Measurements from ENCODE around the gene UBE2Q2.
A peak's percentile ranks its signal among the peaks of the same experiment; 100 is the strongest.
"Not testable (repeated sequence)": the region's sequence is repeated elsewhere in the genome, so short reads cannot be mapped to it uniquely, and the experiment has no call there.

The UBE2Q2 gene

DNA sequence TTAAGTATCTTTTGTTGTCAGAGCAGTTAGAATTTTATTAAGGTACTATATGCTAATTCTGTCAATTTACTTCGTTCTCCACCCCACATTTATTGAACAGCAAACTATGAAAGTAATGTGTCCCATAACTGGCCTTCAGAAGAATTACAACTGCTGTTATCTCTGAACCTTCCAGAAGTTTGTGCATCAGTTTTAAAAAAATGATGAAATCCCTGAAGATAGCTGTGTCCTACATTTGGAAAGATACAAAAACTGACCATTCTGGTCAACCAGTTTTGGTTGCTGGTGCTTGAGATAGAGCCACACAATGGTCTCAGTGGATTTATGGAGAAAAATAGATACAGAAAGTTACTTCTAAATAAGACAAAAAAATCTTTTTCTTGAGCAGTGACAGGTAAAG, 5.9 kb downstream of the UBE2Q2 start:
- H3K27ac ChIP-seq (ENCODE audit: low read length), result no peak overlapping the region
- peaks cover 8% of the 10 kb centered on the region for H3K36me3 ChIP-seq (ENCODE audit: insufficient read depth, low read depth, low read length)
- peaks cover 18% of the 10 kb centered on the region; the same call in 1 of the 2 replicates for H3K4me1 ChIP-seq (ENCODE audit: insufficient read depth, low read length)
- H3K9ac ChIP-seq (ENCODE audit: low read depth, low read length), result no peak overlapping the region
- no peaks in the 10 kb centered on the region for H3K9me3 ChIP-seq (ENCODE audit: insufficient read depth, low read depth, low read length)
- H3K27me3 ChIP-seq (ENCODE audit: insufficient read depth, low read length), result no peaks in the 10 kb centered on the region
- H3K4me3 ChIP-seq (ENCODE audit: low read length), result no peak overlapping the region

GRCh38 chr15:75850708-75851107, 7.5 kb downstream of the UBE2Q2 start:
- H3K36me3 ChIP-seq (ENCODE audit: insufficient read depth, low read depth, low read length), result peaks cover 24% of the 10 kb centered on the region
- no peak overlapping the region for H3K9ac ChIP-seq (ENCODE audit: low read depth, low read length)
- H3K4me3 ChIP-seq (ENCODE audit: low read length), result no peak overlapping the region
- H3K4me1 ChIP-seq (ENCODE audit: insufficient read depth, low read length), result peaks cover 9% of the 10 kb centered on the region; the same call in 1 of the 2 replicates
- no peaks in the 10 kb centered on the region for H3K27me3 ChIP-seq (ENCODE audit: insufficient read depth, low read length)
- H3K9me3 ChIP-seq (ENCODE audit: insufficient read depth, low read depth, low read length), result no peaks in the 10 kb centered on the region
- no peak overlapping the region for H3K27ac ChIP-seq (ENCODE audit: low read length)

DNA sequence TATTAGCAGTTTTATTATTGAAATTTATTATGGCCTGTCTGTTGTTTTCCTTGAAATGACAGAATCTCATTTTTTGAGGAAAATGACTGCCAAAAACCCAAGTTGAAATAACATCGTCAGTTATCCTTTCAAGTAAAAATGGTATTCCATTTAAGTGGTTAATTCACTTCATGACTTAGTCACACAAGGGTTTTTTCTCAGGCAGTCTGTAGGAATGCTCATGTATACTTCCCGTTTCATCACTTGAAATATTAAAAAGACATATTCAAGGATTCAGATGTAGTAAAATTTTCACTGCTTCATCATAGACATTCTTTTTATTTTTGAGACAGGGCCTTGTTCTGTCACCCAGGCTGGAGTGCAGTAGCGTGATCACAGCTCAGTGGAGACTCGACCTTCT, 8.3 kb downstream of the UBE2Q2 start:
- not testable (repeated sequence) for H3K27me3 ChIP-seq (ENCODE audit: insufficient read depth, low read length); H3K4me1 ChIP-seq (ENCODE audit: insufficient read depth, low read length); H3K9ac ChIP-seq (ENCODE audit: low read depth, low read length); H3K4me3 ChIP-seq (ENCODE audit: low read length); H3K27ac ChIP-seq (ENCODE audit: low read length); H3K9me3 ChIP-seq (ENCODE audit: insufficient read depth, low read depth, low read length)
- H3K36me3 ChIP-seq (ENCODE audit: insufficient read depth, low read depth, low read length), result peaks cover 27% of the 10 kb centered on the region

- no peak overlapping the region for H3K9ac ChIP-seq (ENCODE audit: low read depth, low read length)
- H3K4me1 ChIP-seq (ENCODE audit: insufficient read depth, low read length), result peaks cover 5% of the 10 kb centered on the region; the same call in 1 of the 2 replicates
- peaks cover 67% of the 10 kb centered on the region for H3K36me3 ChIP-seq (ENCODE audit: insufficient read depth, low read depth, low read length)
- H3K27ac ChIP-seq (ENCODE audit: low read length), result no peak overlapping the region
- H3K27me3 ChIP-seq (ENCODE audit: insufficient read depth, low read length), result no peaks in the 10 kb centered on the region
- H3K4me3 ChIP-seq (ENCODE audit: low read length), result no peak overlapping the region
- H3K9me3 ChIP-seq (ENCODE audit: insufficient read depth, low read depth, low read length), result no peaks in the 10 kb centered on the region
Measured at GRCh38 chr15:75857886-75858285, 14.6 kb downstream of the UBE2Q2 start.

- Histone ChIP-seq H3K27me3 (ENCODE audit: insufficient read depth, low read length) (no peaks in the 10 kb centered on the region), H3K27ac (ENCODE audit: low read length) (no peak overlapping the region), H3K4me1 (ENCODE audit: insufficient read depth, low read length) (peaks cover 10% of the 10 kb centered on the region), H3K4me3 (ENCODE audit: low read length) (no peak overlapping the region), H3K9me3 (ENCODE audit: insufficient read depth, low read depth, low read length) (no peaks in the 10 kb centered on the region), H3K36me3 (ENCODE audit: insufficient read depth, low read depth, low read length) (peaks cover 49% of the 10 kb centered on the region), H3K9ac (ENCODE audit: low read depth, low read length) (no peak overlapping the region)
Measured at GRCh38 chr15:75861750-75862402, 18.6 kb downstream of the UBE2Q2 start.

- no peaks in the 10 kb centered on the region for H3K9me3 ChIP-seq (ENCODE audit: insufficient read depth, low read depth, low read length)
- H3K27ac ChIP-seq (ENCODE audit: low read length), result no peak overlapping the region
- no peak overlapping the region for H3K4me3 ChIP-seq (ENCODE audit: low read length)
- H3K9ac ChIP-seq (ENCODE audit: low read depth, low read length), result no peak overlapping the region
- peaks cover 45% of the 10 kb centered on the region for H3K36me3 ChIP-seq (ENCODE audit: insufficient read depth, low read depth, low read length)
- peaks cover 19% of the 10 kb centered on the region for H3K4me1 ChIP-seq (ENCODE audit: insufficient read depth, low read length)
- H3K27me3 ChIP-seq (ENCODE audit: insufficient read depth, low read length), result no peaks in the 10 kb centered on the region
Measured at GRCh38 chr15:75862796-75863195, 19.5 kb downstream of the UBE2Q2 start.

- peaks cover 25% of the 10 kb centered on the region for H3K4me1 ChIP-seq (ENCODE audit: insufficient read depth, low read length)
- H3K36me3 ChIP-seq (ENCODE audit: insufficient read depth, low read depth, low read length), result peaks cover 44% of the 10 kb centered on the region
- no peak overlapping the region for H3K4me3 ChIP-seq (ENCODE audit: low read length)
- no peaks in the 10 kb centered on the region for H3K27me3 ChIP-seq (ENCODE audit: insufficient read depth, low read length)
- no peaks in the 10 kb centered on the region for H3K9me3 ChIP-seq (ENCODE audit: insufficient read depth, low read depth, low read length)
- no peak overlapping the region for H3K9ac ChIP-seq (ENCODE audit: low read depth, low read length)
- no peak overlapping the region for H3K27ac ChIP-seq (ENCODE audit: low read length)
Measured at GRCh38 chr15:75864213-75865059, 21.2 kb downstream of the UBE2Q2 start.

DNA sequence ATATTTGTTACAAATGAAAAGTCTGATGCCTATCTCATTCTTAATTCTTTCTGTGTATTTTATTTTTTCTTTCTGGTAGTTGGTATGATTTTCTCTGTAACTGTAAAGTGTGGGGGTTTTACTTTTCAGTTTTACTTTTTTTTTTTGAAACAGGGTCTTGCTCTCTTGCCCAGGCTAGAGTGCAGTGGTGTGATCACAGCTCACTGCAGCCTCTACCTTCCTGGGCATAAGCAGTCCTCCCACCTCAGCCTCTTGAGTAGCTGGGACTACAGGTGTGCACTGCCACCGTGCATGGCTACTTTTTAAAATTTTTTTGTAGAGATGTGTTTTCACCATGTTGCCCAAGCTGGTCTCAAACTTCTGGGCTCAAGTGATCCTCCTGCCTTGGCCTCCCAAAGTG, 22.8 kb downstream of the UBE2Q2 start:
- not testable (repeated sequence) for H3K4me3 ChIP-seq (ENCODE audit: low read length); H3K27me3 ChIP-seq (ENCODE audit: insufficient read depth, low read length); H3K9me3 ChIP-seq (ENCODE audit: insufficient read depth, low read depth, low read length); H3K27ac ChIP-seq (ENCODE audit: low read length); H3K9ac ChIP-seq (ENCODE audit: low read depth, low read length)
- Histone ChIP-seq H3K4me1 (ENCODE audit: insufficient read depth, low read length) (peaks cover 31% of the 10 kb centered on the region), H3K36me3 (ENCODE audit: insufficient read depth, low read depth, low read length) (peaks cover 42% of the 10 kb centered on the region)

DNA sequence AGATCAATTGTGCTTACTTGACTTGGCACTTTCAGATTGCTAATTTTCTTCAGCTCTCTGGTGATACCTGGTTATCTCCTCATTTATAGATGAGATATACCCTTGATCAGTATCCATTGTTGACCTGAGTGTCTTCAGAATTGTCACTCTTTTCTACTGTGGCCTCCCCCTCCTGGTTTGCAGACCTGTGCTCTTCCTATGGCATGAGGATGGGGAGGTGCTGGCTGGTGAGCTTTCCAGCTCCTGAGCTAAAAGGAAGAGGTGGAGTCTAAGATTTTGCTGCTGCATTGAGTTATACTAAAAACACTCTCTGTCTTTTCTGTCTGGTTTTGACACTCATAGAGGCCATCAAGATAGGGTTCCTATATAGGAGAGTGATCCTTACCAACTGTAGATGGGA, 23.7 kb downstream of the UBE2Q2 start:
- H3K4me3 ChIP-seq (ENCODE audit: low read length), result peak overlapping the region; percentile 10; the same call in 1 of the 2 replicates
- peak overlapping the region; percentile 3; the same call in 1 of the 2 replicates for H3K9ac ChIP-seq (ENCODE audit: low read depth, low read length)
- H3K27me3 ChIP-seq (ENCODE audit: insufficient read depth, low read length), result no peaks in the 10 kb centered on the region
- no peaks in the 10 kb centered on the region for H3K9me3 ChIP-seq (ENCODE audit: insufficient read depth, low read depth, low read length)
- H3K27ac ChIP-seq (ENCODE audit: low read length), result no peak overlapping the region
- peaks cover 35% of the 10 kb centered on the region for H3K4me1 ChIP-seq (ENCODE audit: insufficient read depth, low read length)
- peaks cover 35% of the 10 kb centered on the region for H3K36me3 ChIP-seq (ENCODE audit: insufficient read depth, low read depth, low read length)

DNA sequence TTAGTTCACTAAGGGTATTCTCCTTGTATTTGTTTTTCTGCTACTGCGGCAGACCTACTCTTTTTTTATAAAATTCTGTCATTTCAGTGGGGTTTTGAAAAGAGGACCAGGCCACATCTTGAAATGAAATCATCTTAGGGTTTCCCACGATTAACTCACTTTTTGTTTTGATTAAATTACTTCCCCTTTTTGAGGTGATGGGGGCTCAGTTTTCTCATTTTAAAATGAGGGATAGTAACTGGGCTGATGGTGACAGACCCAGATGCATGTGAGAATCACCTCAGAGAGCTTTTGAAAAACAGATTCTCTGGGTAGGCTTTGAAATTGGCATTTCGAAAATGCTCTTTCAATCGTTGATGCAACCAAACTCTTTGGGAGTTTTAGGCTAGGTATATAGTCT, 24.2 kb downstream of the UBE2Q2 start:
- Histone ChIP-seq H3K27ac (ENCODE audit: low read length) (peak overlapping the region; percentile 28), H3K4me3 (ENCODE audit: low read length) (peak overlapping the region; percentile 10; the same call in 1 of the 2 replicates), H3K36me3 (ENCODE audit: insufficient read depth, low read depth, low read length) (peaks cover 32% of the 10 kb centered on the region), H3K4me1 (ENCODE audit: insufficient read depth, low read length) (peaks cover 41% of the 10 kb centered on the region), H3K27me3 (ENCODE audit: insufficient read depth, low read length) (no peaks in the 10 kb centered on the region), H3K9me3 (ENCODE audit: insufficient read depth, low read depth, low read length) (no peaks in the 10 kb centered on the region), H3K9ac (ENCODE audit: low read depth, low read length) (peak overlapping the region; percentile 3; the same call in 1 of the 2 replicates)

DNA sequence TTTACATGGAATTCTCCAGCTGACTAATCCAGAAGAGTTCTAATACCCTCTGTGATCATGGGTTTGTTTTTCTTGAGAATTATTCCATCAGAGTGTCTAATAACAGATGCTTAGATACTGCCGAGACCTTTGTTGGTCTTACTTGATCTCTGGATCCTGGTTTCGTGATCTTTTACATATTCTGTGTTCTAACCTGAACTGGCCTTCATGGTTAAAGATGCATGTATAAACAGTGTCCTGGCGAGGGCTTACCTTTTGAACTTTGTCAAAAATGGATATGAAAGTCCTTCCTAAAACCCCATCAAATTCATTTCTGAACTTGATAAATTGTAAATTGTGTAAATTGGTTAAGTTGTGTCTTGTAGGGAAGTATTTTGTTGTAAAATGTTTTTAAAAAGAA, 24.8 kb downstream of the UBE2Q2 start:
- peaks cover 45% of the 10 kb centered on the region for H3K4me1 ChIP-seq (ENCODE audit: insufficient read depth, low read length)
- H3K27me3 ChIP-seq (ENCODE audit: insufficient read depth, low read length), result no peaks in the 10 kb centered on the region
- H3K9ac ChIP-seq (ENCODE audit: low read depth, low read length), result peak overlapping the region; percentile 3; the same call in 1 of the 2 replicates
- H3K9me3 ChIP-seq (ENCODE audit: insufficient read depth, low read depth, low read length), result no peaks in the 10 kb centered on the region
- peaks cover 27% of the 10 kb centered on the region for H3K36me3 ChIP-seq (ENCODE audit: insufficient read depth, low read depth, low read length)
- H3K27ac ChIP-seq (ENCODE audit: low read length), result peak overlapping the region; percentile 28
- peak overlapping the region; percentile 10; the same call in 1 of the 2 replicates for H3K4me3 ChIP-seq (ENCODE audit: low read length)

GRCh38 chr15:75869446-75869845, 26.2 kb downstream of the UBE2Q2 start:
- H3K36me3 ChIP-seq (ENCODE audit: insufficient read depth, low read depth, low read length), result peaks cover 34% of the 10 kb centered on the region
- H3K27me3 ChIP-seq (ENCODE audit: insufficient read depth, low read length), result no peaks in the 10 kb centered on the region
- no peaks in the 10 kb centered on the region for H3K9me3 ChIP-seq (ENCODE audit: insufficient read depth, low read depth, low read length)
- H3K4me3 ChIP-seq (ENCODE audit: low read length), result no peak overlapping the region
- peaks cover 45% of the 10 kb centered on the region for H3K4me1 ChIP-seq (ENCODE audit: insufficient read depth, low read length)
- no peak overlapping the region for H3K9ac ChIP-seq (ENCODE audit: low read depth, low read length)
- H3K27ac ChIP-seq (ENCODE audit: low read length), result no peak overlapping the region
